A375 (cell line): ENCODE measurements around the gene PCDHGA10. TPM values are rescaled to one million over a fixed set of nuclear protein-coding genes. Genes with fewer than 3 reads are reported as not detected.

ENCODE experiments used
- total RNA-seq: library from RNA; depleted of rRNA; stranded (reverse); fragments of >200 nt; shearing (Covaris generic); gene quantifications from 2 replicates; pipeline ENCODE4 v1.2.3, GENCODE V29; 2014; rRNA removed

PCDHGA10 gene
- total RNA-seq = 4.3 and 6.0 TPM in 2 replicates

DNA sequence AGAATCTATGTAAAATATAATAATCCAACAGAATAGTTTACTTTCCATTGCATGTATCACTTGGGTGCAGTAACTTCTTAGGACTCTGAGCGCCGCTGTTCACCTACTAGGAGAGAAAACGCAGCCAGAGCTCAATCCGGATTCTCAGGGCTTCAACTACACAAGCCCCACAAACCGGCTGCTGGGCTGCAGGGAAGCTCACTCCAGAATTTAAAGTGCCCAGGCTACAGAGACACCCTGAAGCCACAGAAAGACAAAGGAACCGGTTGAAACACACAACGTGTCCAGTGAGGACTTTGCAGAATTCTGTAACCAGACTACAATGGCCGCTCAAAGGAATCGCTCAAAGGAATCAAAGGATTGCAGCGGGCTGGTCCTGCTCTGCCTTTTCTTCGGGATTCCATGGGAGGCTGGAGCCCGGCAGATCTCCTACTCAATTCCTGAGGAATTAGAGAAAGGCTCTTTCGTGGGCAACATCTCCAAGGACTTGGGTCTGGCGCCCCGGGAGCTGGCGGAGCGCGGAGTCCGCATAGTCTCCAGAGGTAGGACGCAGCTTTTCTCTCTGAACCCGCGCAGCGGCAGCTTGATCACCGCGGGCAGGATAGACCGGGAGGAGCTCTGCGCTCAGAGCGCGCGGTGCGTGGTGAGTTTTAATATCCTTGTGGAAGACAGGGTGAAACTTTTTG, at the start of gene PCDHGA10:
Gene PCDHGA10, plus strand, starts transcription at position 134 of the 686 bp plus-strand sequence. Its CDS starts 189 bp downstream, at position 323.

DNA sequence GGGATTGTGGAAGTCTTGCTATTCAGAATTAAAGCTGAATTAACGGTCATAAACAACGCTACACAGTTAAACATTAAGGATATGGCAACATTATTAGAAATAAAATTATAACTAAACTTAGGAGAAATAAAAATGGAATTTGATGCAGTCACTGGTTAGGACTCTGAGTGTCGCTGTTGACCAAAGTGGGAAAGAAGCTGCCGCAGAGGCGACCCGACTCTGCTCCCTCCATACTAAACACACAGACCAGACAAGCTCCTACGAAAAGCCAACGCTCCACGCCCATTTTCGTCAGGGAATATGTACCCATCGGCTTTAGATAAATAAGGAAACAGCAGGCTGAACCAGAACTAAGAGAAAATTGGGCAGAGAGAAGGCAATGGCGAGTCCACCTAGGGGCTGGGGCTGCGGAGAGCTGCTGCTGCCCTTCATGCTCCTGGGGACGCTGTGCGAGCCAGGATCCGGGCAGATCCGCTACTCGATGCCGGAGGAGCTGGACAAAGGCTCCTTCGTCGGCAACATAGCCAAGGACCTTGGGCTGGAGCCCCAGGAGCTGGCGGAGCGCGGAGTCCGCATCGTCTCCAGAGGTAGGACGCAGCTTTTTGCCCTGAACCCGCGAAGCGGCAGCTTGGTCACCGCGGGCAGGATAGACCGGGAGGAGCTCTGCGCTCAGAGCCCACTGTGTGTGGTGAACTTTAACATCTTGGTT, 48.7 kb upstream of the PCDHGA10 start, which contains the start of gene PCDHGA5:
Gene PCDHGA5, plus strand, starts transcription at position 211 of the 709 bp plus-strand sequence. Its CDS starts 169 bp downstream, at position 380.

DNA sequence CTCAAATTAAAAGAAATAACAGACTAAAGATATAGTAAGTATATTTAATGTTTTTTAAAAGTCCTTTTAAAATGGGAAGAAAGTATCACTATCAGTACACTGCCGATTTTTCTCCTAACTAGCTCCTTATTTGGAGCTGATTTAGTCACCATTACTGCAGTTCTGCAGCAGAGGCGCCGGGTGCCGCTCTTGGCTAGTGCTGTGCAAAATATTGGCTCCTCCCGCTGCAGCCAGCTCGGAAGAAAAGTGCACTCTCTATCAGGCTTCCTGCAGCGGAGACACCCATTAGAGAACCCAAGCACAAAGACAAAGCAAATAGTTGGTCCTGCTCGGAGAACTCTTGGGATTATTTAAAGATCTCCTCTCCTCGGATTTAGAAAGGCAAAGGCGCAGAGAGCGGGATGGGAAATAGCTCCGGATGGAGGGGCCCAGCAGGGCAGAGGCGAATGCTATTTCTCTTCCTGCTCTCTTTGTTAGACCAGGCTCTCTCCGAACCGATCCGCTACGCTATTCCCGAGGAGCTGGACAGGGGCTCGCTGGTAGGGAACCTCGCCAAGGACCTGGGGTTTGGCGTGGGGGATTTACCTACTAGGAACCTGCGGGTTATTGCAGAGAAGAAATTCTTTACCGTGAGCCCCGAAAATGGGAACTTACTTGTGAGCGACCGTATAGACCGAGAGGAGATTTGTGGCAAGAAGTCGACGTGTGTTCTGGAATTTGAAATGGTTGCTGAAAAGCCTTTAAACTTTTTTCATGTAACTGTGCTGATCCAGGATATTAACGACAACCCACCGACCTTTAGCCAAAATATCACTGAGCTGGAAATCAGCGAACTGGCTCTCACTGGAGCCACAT, 42.6 kb upstream of the PCDHGA10 start, which contains the start of gene PCDHGB3:
Gene PCDHGB3, plus strand, starts transcription at position 249 of the 855 bp plus-strand sequence. Its CDS starts 153 bp downstream, at position 402.

DNA sequence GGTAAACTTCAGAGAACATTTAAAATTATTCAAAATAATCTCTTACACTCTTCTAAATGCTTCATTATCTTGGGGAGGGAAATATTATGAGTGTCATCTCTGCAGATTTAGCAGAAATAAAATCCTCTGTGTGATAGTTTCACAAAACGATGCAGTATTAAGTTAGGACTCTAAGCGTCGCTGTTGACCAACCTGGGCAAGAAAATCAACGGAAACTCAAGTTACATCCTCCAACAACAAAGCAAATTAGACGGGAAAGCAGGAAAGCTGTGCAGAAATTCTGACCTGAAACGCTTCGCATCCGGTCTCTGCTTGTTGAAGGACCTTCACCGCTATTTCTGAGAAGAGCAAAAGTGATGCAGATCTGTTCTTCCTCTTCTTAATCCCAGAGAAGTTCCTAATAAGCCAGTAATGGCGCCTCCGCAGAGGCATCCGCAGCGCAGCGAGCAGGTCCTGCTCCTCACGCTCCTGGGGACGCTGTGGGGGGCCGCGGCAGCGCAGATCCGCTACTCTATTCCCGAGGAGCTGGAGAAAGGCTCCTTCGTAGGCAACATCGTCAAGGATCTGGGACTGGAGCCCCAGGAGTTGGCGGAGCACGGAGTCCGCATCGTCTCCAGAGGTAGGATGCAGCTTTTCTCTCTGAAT, 39.0 kb upstream of the PCDHGA10 start, which contains the start of gene PCDHGA6:
Gene PCDHGA6, plus strand, starts transcription at position 219 of the 645 bp plus-strand sequence. Its CDS starts 193 bp downstream, at position 412.

DNA sequence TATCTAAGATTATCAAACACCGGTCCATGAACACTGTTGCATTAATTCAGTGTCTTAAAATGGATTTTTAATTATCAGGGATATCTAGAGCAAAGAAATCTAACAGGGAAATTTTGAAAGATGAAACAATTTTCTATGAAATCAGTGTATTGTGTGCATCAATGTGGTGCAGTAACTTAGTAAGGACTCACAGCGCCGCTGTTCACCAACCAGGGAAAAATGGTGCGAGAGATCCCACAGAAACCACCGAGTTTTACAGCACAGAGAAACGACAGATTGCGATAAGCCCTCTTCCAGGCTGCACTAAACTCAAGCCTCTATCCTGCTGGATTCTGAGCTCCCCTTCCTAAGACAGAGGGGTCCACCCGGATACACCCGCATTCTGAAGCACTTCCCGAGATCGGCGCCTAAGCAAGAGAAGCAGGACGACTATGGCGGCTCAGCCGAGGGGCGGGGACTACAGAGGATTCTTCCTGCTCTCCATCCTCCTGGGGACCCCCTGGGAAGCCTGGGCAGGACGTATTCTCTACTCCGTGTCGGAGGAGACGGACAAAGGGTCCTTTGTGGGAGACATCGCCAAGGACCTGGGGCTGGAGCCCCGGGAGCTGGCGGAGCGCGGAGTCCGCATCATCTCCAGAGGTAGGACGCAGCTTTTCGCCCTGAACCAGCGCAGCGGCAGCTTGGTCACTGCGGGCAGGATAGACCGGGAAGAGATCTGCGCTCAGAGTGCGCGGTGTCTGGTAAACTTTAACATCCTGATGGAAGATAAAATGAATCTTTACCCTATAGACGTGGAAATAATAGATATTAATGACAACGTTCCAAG, 30.1 kb upstream of the PCDHGA10 start, which contains the start of gene PCDHGA7:
Gene PCDHGA7, plus strand, starts transcription at position 274 of the 826 bp plus-strand sequence. Its CDS starts 158 bp downstream, at position 432.

DNA sequence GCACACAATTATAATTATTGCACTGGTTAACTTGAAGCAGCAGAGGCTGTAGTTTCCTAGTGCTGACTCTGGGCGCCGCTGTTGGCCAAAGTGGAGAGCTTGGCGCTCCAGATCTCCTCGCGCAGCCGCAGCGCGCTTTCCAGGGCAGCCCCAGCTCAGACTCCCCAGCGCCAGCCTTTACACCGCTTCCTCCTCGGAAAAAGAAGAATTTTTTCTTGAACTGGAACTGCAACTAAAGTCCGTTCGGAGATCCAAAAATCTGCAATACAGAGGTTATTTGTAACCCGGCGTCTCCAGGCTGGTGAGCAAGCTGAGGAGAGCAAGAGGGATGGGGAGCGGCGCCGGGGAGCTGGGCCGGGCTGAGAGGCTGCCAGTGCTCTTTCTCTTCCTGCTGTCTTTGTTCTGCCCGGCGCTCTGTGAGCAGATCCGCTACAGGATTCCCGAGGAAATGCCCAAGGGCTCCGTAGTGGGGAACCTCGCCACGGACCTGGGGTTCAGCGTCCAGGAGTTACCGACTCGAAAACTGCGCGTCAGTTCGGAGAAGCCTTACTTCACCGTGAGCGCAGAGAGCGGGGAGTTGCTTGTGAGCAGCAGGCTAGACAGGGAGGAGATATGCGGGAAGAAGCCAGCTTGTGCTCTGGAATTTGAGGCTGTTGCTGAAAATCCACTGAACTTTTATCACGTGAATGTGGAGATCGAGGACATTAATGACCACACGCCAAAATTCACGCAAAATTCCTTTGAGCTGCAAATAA, 25.1 kb upstream of the PCDHGA10 start, which contains the start of gene PCDHGB4:
Gene PCDHGB4, plus strand, starts transcription at position 142 of the 755 bp plus-strand sequence. Its CDS starts 187 bp downstream, at position 329.

DNA sequence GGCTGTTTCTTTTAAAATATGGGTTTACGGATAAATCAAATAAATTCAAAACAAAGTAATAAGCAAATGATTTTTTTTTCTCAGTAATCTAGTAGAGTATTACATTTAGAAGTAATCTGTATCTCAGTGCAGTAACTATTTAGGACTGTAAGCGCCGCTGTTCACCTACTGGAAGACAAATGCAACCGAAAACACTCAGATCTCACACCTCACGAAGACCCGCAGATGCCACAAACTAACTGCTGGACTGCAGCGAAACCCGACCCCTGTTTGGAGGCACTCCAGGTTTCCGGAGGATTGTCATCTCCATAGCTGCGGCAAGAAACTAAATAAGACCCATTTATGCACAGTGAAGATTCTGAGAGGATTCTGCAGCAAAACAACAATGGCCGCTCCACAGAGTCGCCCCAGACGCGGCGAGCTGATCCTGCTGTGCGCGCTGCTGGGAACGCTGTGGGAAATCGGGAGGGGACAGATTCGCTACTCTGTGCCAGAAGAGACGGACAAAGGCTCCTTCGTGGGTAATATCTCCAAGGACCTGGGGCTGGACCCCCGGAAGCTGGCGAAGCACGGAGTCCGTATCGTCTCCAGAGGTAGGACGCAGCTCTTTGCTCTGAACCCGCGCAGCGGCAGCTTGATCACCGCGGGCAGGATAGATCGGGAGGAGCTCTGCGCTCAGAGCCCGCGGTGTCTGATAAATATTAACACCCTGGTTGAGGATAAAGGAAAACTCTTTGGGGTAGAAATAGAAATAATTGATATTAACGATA, 20.2 kb upstream of the PCDHGA10 start, which contains the start of gene PCDHGA8:
Gene PCDHGA8, plus strand, starts transcription at position 205 of the 770 bp plus-strand sequence. Its CDS starts 181 bp downstream, at position 386.

DNA sequence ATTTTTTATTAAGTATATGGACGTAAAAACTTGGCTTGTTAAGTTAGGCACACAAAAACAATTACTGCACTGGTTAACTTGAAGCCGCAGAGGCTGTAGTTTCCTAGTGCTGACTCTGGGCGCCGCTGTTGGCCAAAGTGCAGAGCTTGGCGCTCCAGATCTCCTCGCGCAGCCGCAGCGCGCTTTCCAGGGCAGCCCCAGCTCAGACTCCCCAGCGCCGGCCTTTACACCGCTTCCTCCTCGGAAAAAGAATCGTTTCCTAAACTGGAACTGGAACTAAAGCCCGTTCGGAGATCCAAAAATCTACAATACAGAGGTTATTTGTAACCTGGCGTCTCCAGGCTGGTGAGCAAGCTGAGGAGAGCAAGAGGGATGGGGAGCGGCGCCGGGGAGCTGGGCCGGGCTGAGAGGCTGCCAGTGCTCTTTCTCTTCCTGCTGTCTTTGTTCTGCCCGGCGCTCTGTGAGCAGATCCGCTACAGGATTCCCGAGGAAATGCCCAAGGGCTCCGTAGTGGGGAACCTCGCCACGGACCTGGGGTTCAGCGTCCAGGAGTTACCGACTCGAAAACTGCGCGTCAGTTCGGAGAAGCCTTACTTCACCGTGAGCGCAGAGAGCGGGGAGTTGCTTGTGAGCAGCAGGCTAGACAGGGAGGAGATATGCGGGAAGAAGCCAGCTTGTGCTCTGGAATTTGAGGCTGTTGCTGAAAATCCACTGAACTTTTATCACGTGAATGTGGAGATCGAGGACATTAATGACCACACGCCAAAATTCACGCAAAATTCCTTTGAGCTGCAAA, 14.8 kb upstream of the PCDHGA10 start, which contains the start of gene PCDHGB5:
Gene PCDHGB5, plus strand, starts transcription at position 192 of the 796 bp plus-strand sequence. Its CDS starts 181 bp downstream, at position 373.

DNA sequence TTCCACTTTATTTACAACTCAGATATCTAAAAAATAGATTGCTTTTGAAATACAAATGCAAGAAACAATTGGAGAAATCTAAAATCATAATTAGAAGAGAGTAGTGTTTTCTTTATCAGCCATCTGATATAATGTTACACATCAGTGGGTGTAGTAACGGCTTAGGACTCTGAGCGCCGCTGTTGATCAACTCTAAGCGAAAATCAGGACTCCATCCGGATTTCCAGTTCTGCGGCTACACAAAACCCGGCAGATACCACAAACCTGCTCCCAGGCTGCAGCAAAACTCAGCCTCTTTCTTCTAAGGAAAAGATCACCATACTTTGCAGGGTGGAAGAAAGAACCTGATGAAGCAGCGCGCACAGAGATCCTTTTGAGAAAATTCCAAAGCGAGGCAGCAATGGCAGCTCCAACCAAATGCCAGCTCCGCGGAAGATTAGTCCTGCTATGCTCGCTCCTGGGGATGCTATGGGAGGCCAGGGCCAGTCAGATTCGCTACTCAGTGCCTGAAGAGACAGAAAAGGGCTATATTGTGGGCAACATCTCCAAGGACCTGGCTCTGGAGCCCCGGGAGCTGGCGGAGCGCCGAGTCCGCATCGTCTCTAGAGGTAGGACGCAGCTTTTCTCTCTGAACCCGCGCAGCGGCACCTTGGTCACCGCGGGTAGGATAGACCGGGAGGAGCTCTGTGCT, 10.1 kb upstream of the PCDHGA10 start, which contains the start of gene PCDHGA9:
Gene PCDHGA9, plus strand, starts transcription at position 226 of the 691 bp plus-strand sequence. Its CDS starts 175 bp downstream, at position 401.

DNA sequence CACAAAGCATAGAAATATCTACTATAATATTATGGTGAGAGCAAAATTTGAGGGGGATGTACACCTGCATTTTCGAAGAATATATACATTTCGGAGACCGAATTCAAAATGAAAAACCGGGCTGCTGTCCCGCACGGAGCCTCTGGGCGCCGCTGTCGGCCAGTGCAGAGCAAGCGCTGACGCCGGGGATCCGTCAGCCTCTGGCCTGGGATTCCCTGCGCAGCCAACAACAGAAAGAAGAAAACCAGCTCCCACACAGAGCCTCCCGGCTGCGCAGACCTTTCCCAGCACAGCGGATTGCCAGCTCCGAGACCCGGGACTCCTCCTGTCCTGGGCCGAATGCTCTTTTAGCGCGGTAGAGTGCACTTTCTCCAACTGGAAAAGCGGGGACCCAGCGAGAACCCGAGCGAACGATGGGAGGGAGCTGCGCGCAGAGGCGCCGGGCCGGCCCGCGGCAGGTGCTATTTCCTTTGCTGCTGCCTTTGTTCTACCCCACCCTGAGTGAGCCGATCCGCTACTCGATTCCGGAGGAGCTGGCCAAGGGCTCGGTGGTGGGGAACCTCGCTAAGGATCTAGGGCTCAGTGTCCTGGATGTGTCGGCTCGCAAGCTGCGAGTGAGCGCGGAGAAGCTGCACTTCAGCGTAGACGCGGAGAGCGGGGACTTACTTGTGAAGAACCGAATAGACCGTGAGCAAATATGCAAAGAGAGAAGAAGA, 4.8 kb upstream of the PCDHGA10 start, which contains the start of gene PCDHGB6:
Gene PCDHGB6, plus strand, starts transcription at position 232 of the 716 bp plus-strand sequence. Its CDS starts 182 bp downstream, at position 414.

DNA sequence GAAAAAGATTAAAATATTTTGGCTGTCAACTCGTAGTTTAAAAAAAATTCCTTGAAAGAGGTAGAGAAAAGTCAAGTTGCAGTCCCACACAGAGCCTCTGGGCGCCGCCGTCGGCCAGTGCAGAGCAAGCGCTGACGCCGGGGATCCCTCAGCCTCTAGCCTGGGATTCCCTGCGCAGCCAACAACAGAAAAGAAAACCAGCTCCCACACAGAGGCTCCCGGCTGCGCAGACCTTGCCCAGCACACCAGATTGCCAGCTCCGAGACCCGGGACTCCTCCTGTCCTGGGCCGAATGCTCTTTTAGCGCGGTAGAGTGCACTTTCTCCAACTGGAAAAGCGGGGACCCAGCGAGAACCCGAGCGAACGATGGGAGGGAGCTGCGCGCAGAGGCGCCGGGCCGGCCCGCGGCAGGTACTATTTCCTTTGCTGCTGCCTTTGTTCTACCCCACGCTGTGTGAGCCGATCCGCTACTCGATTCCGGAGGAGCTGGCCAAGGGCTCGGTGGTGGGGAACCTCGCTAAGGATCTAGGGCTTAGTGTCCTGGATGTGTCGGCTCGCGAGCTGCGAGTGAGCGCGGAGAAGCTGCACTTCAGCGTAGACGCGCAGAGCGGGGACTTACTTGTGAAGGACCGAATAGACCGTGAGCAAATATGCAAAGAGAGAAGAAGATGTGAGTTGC, 4.8 kb downstream of the PCDHGA10 start, which contains the start of gene PCDHGB7:
Gene PCDHGB7, plus strand, starts transcription at position 184 of the 679 bp plus-strand sequence. Its CDS starts 183 bp downstream, at position 367.

DNA sequence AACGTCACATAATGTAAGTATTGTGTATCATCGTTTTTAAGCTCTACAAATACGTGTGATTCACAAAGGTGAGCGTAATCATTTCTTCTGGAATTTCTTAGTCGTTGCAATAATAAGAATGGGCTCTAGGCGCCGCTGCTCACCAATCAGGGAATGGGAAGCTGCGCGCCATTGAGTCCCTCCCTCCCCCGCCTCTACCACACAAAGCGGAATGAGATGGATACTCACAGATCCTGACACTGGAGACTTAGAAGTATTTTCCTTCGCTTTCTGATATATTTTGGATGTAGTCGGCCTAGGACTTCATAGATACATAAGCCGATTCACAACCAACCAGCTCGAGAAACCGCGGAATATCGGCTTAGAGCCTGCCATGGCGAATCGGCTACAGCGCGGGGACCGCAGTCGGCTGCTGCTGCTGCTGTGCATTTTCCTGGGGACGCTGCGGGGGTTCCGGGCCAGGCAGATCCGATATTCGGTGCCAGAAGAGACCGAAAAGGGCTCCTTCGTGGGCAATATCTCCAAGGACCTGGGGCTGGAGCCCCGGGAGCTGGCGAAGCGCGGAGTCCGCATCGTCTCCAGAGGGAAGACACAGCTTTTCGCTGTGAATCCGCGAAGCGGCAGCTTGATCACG, 8.2 kb downstream of the PCDHGA10 start, which contains the start of gene PCDHGA11:
Gene PCDHGA11, plus strand, starts transcription at position 197 of the 634 bp plus-strand sequence. Its CDS starts 177 bp downstream, at position 374.

DNA sequence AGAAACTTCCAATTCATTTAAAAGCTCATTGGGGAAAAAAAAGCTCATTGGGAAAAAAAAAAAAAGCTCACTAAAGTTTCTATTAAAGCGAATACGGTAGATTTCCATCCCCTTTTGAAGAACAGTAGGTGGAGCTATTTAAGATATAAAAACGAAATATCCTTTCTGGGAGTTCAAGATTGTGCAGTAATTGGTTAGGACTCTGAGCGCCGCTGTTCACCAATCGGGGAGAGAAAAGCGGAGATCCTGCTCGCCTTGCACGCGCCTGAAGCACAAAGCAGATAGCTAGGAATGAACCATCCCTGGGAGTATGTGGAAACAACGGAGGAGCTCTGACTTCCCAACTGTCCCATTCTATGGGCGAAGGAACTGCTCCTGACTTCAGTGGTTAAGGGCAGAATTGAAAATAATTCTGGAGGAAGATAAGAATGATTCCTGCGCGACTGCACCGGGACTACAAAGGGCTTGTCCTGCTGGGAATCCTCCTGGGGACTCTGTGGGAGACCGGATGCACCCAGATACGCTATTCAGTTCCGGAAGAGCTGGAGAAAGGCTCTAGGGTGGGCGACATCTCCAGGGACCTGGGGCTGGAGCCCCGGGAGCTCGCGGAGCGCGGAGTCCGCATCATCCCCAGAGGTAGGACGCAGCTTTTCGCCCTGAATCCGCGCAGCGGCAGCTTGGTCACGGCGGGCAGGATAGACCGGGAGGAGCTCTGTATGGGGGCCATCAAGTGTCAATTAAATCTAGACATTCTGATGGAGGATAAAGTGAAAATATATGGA, 17.7 kb downstream of the PCDHGA10 start, which contains the start of gene PCDHGA12:
Gene PCDHGA12, plus strand, starts transcription at position 176 of the 782 bp plus-strand sequence. Its CDS starts 253 bp downstream, at position 429.

